Ramos (cell line): ENCODE measurements around the gene PDS5B.
"Not testable (repeated sequence)": the region's sequence is repeated elsewhere in the genome, so short reads cannot be mapped to it uniquely, and the experiment has no call there.

ENCODE experiments used
- in situ Hi-C: fragments of 300-500 bp; cut with MboI; formaldehyde crosslinking; loops from one replicate; pipeline ENCODE4 v1.14.3; 2022; ENCODE audit warnings: low sequenced_read_pairs; ENCODE audit not compliant: unreplicated experiment

Gene PDS5B

DNA sequence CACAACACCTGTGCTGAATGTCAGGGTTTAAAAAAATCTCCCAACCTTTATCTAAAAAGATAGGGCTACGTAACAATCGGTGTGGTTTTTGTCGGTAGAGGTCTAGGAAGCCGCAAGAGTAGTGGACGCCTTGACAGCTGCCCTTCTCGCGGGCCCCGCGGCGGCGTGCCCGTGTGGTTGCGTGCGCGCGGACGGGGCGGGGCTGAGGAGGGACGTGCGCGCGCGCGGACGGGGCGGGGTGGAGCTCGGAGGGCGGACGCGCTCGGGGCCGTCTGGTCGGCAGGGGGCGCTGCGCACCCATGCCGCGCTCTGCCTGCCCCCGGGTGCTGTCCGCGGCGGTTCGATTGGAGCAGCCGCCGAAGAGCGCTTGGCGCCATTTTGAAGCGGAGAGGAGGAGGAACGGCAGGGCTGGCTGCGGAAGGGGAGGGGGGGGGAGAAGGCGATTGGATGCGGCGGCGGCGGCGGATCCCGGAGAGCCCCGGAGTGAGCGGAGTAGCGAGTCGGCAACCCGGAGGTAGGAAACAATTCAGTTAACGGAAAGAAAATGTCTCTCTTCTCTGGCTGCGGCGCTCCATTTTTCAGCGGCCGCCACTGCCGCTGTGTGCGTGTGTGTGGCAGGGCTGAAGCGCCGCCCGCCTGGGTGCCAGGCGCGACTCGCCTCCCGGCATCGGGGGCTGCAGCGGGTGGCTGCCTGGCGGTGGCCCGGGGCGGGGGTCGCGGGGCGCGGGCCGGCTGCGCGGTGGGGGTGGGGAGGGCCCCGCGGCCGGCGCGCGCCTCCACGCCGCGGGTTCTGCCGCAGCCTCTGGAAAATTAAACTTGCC, at the start of gene PDS5B:
Gene PDS5B (plus strand): TSS at position 373 of the 821 bp plus-strand sequence. CDS start 62,321 bp downstream, outside the sequence.
- in situ Hi-C loops = no loop called here

DNA sequence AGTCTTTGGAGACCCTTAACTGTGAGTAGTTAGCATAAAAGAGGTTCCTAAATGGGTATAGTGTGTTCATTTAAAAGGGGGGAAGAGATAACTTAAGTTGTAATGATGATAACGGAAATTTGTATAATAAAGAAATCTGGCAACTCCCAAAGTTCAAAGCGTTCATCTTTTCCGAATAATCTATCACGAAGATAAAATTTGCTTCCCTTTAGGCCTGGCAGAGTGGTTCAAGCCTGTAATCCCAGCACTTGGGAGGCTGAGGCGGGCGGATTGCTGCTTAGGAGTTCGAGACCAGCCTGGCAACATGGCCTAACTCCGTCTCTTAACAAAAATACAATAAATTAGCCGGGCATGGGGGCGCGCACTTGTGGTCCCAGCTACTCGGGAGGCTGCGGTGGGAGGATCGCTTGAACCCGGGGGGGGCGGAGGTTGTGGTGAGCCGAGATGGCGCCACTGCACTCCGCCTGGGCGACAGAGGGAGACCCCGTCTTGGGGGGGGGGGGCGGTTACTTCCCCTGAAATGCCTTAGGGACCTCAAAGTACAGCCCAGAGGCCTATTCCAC, 48.6 kb upstream of the PDS5B start:
- in situ Hi-C loops = no loop called here

DNA sequence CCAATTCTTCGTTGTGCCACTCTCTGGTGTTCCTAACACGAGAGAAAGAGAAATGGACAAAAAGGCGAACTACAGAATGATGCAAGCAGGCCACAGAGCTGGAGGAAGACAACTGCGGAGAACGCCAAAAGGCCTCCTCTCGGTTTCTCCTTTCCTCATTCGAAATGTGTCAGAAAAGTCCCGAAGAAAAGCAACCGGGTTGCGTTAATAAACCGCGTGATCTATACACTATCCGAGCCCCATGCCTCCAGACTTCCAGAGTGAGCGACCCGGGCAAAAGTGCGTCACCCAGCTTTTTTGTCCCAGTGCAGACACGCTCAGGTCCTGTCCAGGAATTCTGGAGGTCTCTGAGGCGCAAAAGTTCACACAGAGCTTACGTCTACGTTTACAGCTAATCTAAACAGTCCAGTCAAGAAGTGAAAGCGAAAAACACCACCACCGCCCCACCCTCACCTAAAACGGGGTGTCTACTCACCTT, 48.1 kb upstream of the PDS5B start:
- in situ Hi-C loops = no loop called here

DNA sequence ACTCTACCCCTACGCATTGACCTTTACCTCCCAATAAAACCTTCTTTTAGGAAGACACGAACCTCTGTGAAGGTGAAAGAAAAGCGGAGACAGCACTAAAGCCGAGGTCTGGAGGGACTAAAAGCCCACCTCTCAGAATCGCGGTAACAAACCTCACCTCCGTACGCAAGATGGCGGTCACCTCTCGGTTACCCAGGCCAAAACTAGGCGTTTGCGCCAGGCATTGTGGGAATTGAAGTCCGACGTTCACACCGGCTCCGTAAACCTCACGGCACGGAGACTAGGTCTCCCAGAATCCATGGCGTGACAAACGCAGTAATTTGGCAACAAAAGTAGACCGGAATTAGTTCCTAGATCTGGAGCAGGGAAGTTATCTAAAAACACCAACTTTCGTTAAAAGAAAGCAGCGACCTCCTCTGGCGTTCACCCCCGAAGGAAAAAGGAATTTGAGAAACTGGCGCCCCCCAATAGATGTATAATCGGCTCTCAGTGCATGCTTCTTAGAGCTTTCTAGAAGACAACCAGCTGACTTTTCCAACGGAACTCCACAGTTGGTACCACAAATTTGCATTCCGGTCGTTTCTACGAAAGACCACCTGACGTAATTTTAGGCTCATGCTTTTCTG, 47.5 kb upstream of the PDS5B start, which contains the start of gene N4BP2L2:
Gene N4BP2L2 (minus strand): TSS at position 175 of the 626 bp plus-strand sequence. CDS start 1,768 bp downstream, outside the sequence.
- in situ Hi-C loops = no loop called here

DNA sequence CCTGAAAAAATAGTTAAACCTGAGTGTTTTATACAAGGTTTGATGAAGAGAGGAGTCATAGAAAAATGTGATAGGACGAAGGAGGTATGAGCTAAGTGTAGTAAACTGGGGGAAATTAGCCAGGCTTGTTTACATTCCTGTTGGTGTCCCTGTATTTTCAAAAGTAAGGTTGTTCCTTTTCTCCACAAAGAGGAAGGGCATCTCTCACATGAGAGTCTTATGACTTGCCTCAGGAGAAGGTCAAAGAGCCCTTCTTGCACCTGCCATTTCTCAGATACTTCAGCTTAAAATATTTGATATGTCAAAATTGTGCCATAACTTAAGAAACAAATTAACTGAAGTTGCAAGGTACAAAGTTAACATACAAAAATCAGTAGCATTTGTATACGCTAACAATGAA, 44.0 kb upstream of the PDS5B start:
- in situ Hi-C loops = no loop called here

GRCh38 chr13:32545083-32545482, 41.2 kb upstream of the PDS5B start:
- in situ Hi-C loops = no loop called here

- in situ Hi-C loops = no loop called here
These were observed 37.4 kb upstream of the PDS5B start for GRCh38 chr13:32548837-32549236.

- in situ Hi-C loops = no loop called here
These were observed 36.5 kb upstream of the PDS5B start for GRCh38 chr13:32549788-32550187.

DNA sequence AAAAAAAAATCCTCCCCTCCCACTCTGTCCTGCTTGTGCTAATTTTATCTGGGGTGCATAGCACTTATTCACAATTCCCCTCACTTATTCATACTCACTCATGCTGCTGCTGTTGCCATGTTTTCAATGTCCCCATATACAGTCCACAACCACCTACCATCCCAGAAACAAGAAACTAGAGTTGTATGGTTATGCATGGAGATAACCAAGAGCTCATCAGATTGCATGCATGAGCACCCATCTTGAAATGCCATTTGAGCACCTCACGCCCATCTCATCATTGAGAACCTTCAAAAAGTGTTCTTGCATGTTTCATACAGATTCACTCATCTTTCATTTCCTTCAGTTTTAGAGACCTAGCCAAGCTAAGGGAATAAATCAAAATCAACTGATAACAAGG, 32.5 kb upstream of the PDS5B start:
- in situ Hi-C loops = no loop called here

GRCh38 chr13:32555613-32556012, 30.6 kb upstream of the PDS5B start:
- in situ Hi-C loops = no loop called here

- in situ Hi-C loops = not testable (repeated sequence)
These were observed 25.4 kb upstream of the PDS5B start for GRCh38 chr13:32560842-32561241.

- in situ Hi-C loops = not testable (repeated sequence)
These were observed 10.6 kb upstream of the PDS5B start for GRCh38 chr13:32575687-32576086.

GRCh38 chr13:32577032-32577431, 9.2 kb upstream of the PDS5B start:
- in situ Hi-C loops = no loop called here

DNA sequence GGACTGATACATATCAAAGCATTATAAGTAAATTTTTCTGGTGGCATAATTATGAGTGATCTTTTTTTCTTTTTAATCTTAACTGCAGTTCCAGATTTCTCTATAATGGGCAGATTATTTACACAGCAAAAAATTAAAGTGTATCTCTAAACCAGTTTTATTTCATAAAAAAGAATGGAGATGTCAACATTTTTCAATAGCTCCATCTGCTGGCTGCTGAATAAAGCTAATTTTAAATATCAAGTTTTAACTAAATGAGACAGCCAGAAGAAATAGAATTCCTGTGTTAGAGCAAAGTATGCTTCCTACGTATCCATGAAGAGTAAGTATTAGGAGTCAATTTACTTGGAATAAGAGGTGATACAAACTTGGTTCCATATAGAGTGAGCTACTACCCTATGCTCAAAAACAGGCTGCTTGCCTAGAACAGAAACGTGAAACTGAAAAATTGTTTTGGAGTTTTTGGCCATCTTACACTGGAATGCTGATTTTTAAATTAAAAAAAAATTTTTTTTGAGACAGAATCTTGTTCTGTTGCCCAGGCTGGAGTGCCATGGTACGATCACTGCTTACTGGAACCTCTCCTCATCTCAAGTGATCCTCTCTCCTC, 5.0 kb upstream of the PDS5B start:
- in situ Hi-C loops = no loop called here

DNA sequence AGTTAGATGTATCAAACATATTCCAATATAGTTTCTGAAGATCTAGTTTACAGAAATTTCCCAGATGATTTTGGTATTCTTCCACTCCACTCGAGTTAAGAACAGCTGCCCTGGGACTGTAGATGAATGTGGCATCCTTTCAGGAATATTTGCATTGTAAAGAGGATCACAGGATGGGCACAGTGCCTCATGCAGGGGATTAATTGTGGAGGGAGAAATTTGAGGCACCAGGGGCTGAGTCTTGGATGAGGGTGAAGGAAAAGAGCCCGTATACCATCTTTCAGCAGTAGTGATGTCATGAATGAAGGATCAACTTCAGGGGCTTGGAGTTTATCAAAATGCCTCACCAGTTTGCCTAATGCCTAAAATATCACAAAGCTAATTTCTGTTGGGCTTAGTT, 4.0 kb upstream of the PDS5B start:
- in situ Hi-C loops = no loop called here

GRCh38 chr13:32582991-32583390, 3.3 kb upstream of the PDS5B start:
- in situ Hi-C loops = no loop called here

DNA sequence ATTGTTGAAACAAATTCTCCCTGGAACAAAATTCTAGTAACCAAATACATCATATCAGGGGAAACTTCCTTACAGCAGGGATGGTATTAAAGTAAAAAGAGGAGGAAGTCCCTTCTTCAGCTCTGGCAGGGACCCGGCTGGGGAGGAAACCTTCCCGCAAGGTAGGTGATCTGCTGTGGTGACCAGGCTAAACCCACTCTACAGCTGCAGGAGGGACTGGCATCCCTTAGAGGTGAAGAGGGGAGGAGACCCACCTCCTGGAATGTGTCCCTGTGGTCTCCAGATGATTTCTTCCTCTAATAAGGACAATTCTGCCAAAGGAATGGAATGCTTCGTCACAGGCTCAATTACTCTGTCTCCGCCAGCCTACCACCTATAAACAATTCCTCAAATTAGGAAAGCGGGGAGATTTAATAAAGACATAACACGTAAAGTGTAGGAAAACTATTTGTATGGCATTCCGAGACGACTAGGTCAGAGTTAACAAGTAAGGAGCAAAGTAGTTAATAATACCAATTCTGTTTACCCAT, 637 bp upstream of the PDS5B start:
- in situ Hi-C loops = no loop called here

GRCh38 chr13:32587011-32587810, 959 bp downstream of the PDS5B start:
- in situ Hi-C loops = no loop called here

DNA sequence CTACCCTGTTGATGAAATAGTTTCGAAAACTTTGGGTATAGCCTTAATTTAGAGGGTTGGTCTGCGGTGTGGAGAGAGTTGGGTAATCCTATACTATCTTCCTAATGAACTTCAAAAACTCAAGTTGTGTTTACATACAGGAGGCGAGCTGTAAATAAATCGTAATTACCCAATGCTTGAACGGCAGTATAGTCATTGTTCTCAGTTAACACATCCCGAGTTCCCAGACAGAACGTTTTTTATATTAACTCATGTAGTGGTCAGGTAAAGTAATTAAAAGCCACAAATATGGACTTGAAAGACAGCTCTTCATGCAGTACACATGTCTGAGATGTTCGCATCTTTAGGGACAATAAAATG, 1.5 kb downstream of the PDS5B start:
- in situ Hi-C loops = no loop called here

GRCh38 chr13:32588736-32589135, 2.5 kb downstream of the PDS5B start:
- in situ Hi-C loops = no loop called here
